HepG2 (cell line): ENCODE data around the gene RANBP2. TPM values are rescaled to one million over a fixed set of nuclear protein-coding genes. Genes with fewer than 3 reads are reported as not detected.
A peak's percentile ranks its signal among the peaks of the same experiment; 100 is the strongest.

Experiments
- AHR ChIP-seq: IDR thresholded peaks from 2 replicates; pipeline ENCODE4 v1.6.1; 2018; ENCODE audit warnings: missing genetic modification reagents, missing compliant biosample characterization
- ARNTL ChIP-seq: sonication (generic); formaldehyde crosslinking; IDR thresholded peaks from 2 replicates; pipeline ENCODE4 v1.4.0; 2020; ENCODE audit warnings: mild to moderate bottlenecking, missing genetic modification reagents
- CAMTA2 ChIP-seq: sonication (generic); formaldehyde crosslinking; IDR thresholded peaks from 2 replicates; pipeline ENCODE4 v1.4.0; 2020; ENCODE audit warnings: mild to moderate bottlenecking, missing genetic modification reagents, borderline replicate concordance
- CEBPZ ChIP-seq: IDR thresholded peaks from 2 replicates; pipeline ENCODE4 v1.6.1; 2012; ENCODE audit warnings: low read length, improper control_type of control experiment
- CSRNP1 ChIP-seq: sonication (generic); formaldehyde crosslinking; IDR thresholded peaks from 2 replicates; pipeline ENCODE4 v1.8.1; 2023; ENCODE audit warnings: mild to moderate bottlenecking, missing genetic modification reagents
- DDIT3 ChIP-seq: sonication (generic); formaldehyde crosslinking; IDR thresholded peaks from 2 replicates; pipeline ENCODE4 v1.4.0; 2020; ENCODE audit warnings: mild to moderate bottlenecking, missing genetic modification reagents
- EED ChIP-seq: sonication (generic); formaldehyde crosslinking; IDR thresholded peaks from 2 replicates; pipeline ENCODE4 v1.5.0; 2020; ENCODE audit warnings: mild to moderate bottlenecking, missing genetic modification reagents
- FOXJ3 ChIP-seq: sonication (generic); formaldehyde crosslinking; IDR thresholded peaks from 2 replicates; pipeline ENCODE4 v1.4.0; 2020; ENCODE audit warnings: missing genetic modification reagents, mild to moderate bottlenecking, borderline replicate concordance
- NAIF1 ChIP-seq: sonication (generic); formaldehyde crosslinking; IDR thresholded peaks from 2 replicates; pipeline ENCODE4 v1.5.0; 2020; ENCODE audit warnings: mild to moderate bottlenecking, missing genetic modification reagents, borderline replicate concordance
- NCOA1 ChIP-seq: sonication (generic); formaldehyde crosslinking; IDR thresholded peaks from 2 replicates; pipeline ENCODE4 v1.9.0; 2021; ENCODE audit warnings: missing genetic modification reagents
- NR3C1 ChIP-seq: sonication (generic); formaldehyde crosslinking; IDR thresholded peaks from 2 replicates; pipeline ENCODE4 v1.4.0; 2020; ENCODE audit warnings: missing genetic modification reagents
- PITX1 ChIP-seq: sonication (generic); formaldehyde crosslinking; IDR thresholded peaks from 2 replicates; pipeline ENCODE4 v1.5.1; 2020; ENCODE audit warnings: mild to moderate bottlenecking, missing genetic modification reagents
- TFDP2 ChIP-seq: sonication (generic); formaldehyde crosslinking; IDR thresholded peaks from 2 replicates; pipeline ENCODE4 v1.4.0; 2020; ENCODE audit warnings: missing genetic modification reagents
- ZFP91 ChIP-seq: sonication (generic); formaldehyde crosslinking; IDR thresholded peaks from 2 replicates; pipeline ENCODE4 v1.9.0; 2022; ENCODE audit warnings: missing genetic modification reagents, mild to moderate bottlenecking, borderline replicate concordance
- ZKSCAN1 ChIP-seq: fragments of 150-350 bp; IDR thresholded peaks from 2 replicates; pipeline ENCODE4 v1.6.1; 2014; ENCODE audit warnings: low read length
- ZNF224 ChIP-seq: sonication (generic); formaldehyde crosslinking; IDR thresholded peaks from 2 replicates; pipeline ENCODE4 v1.5.0; 2020; ENCODE audit warnings: mild to moderate bottlenecking, missing genetic modification reagents
- ZNF251 ChIP-seq: sonication (generic); formaldehyde crosslinking; IDR thresholded peaks from 2 replicates; pipeline ENCODE4 v1.9.0; 2021; ENCODE audit warnings: mild to moderate bottlenecking, missing genetic modification reagents
- ZNF577 ChIP-seq: sonication (generic); formaldehyde crosslinking; IDR thresholded peaks from 2 replicates; pipeline ENCODE4 v1.4.0; 2020; ENCODE audit warnings: mild to moderate bottlenecking, low read depth, missing genetic modification reagents, borderline replicate concordance
- ZNF614 ChIP-seq: IDR thresholded peaks from 2 replicates; pipeline ENCODE4 v1.6.1; 2018; ENCODE audit warnings: missing biosample characterization, missing genetic modification reagents, inconsistent platforms, borderline replicate concordance
- ZNF780A ChIP-seq: sonication (generic); formaldehyde crosslinking; IDR thresholded peaks from 2 replicates; pipeline ENCODE4 v1.8.0; 2022; ENCODE audit warnings: mild to moderate bottlenecking, missing genetic modification reagents, moderate library complexity
- ZSCAN22 ChIP-seq: sonication (generic); formaldehyde crosslinking; IDR thresholded peaks from 2 replicates; pipeline ENCODE4 v1.4.0; 2020; ENCODE audit warnings: mild to moderate bottlenecking, missing genetic modification reagents
- polyA plus RNA-seq, 8 experiments: library from polyadenylated mRNA; depleted of rRNA in 3 of 8; stranded (reverse) in 7 of 8; unstranded in 1 of 8; fragments of >200 nt; fragmentation: Illumina TruSeq in 4 of 8; extraction: Trizol in 4 of 8; gene quantifications; 2 replicates each; pipeline versions ENCODE4 v1.2.1 to v1.2.3, GENCODE V29; 2011 to 2016; ENCODE audit warnings: low read depth in 4 of 8, missing spikeins in 1 of 8, mixed read lengths in 1 of 8; ENCODE audit not compliant: insufficient read depth in 1 of 8
- total RNA-seq, 5 experiments: library from RNA; depleted of rRNA; stranded (reverse); fragments of >200 nt; fragmentation: Illumina TruSeq; extraction: Trizol; gene quantifications; 2 replicates each; pipeline ENCODE4 v1.2.3, GENCODE V29; 2016; ENCODE audit warnings: low read depth in 1 of 5

The RANBP2 gene
- total and polyA plus RNA-seq, 2 of the 13 experiments (the other 11 are each of a cell fraction or from before 2014, with no cell fraction given), result 12.2 to 87.0 TPM

- peak; percentile 90 for TF ChIP-seq ZFP91 (CRISPR knock-in tag)
- no peak for TF ChIP-seq NR3C1 (CRISPR knock-in tag)
- no peak for TF ChIP-seq CEBPZ
- 0 out of 2 replicates have a peak, but pooled peaks have one; percentile 46 for TF ChIP-seq PITX1 (CRISPR knock-in tag)
- TF ChIP-seq FOXJ3 (CRISPR knock-in tag), result 0 out of 2 replicates have a peak, but pooled peaks have one; percentile 35
- TF ChIP-seq ZSCAN22 (CRISPR knock-in tag), result no peak
- TF ChIP-seq AHR, result 0 out of 2 replicates have a peak, but pooled peaks have one; percentile 92
- TF ChIP-seq ZNF251, result no peak
- TF ChIP-seq CAMTA2 (CRISPR knock-in tag), result 0 out of 2 replicates have a peak, but pooled peaks have one; percentile 81
- no peak for TF ChIP-seq ZKSCAN1
- TF ChIP-seq CSRNP1, result peak; percentile 93
- TF ChIP-seq NCOA1 (CRISPR knock-in tag), result no peak
- no peak for TF ChIP-seq ZNF780A (CRISPR knock-in tag)
- no peak for TF ChIP-seq DDIT3
- peak; percentile 78; the same call in 1 of the 2 replicates for TF ChIP-seq NAIF1 (CRISPR knock-in tag)
- peak; percentile 95 for TF ChIP-seq EED
- no peak; the same call in 1 of the 2 replicates for TF ChIP-seq ZNF614
- no peak for TF ChIP-seq ZNF577
- TF ChIP-seq ZNF224 (CRISPR knock-in tag), result peak; percentile 31
- TF ChIP-seq TFDP2 (CRISPR knock-in tag), result peak; percentile 95
- TF ChIP-seq ARNTL (CRISPR knock-in tag), result no peak
Observed at GRCh38 chr2:108786354-108787215, 67.3 kb downstream of the RANBP2 start, which contains the start of gene CCDC138 (continued).
